ENCODE results near the gene ZNF600.
"Not testable (repeated sequence)": the region's sequence is repeated elsewhere in the genome, so short reads cannot be mapped to it uniquely, and the experiment has no call there.

Gene ZNF600

GRCh38 chr19:52786464-52787354 lies at the start of gene ZNF600:
Gene ZNF600, minus strand, starts transcription at chr19:52786791. Its CDS starts 7,903 bp downstream, at chr19:52778888.
- DNase-seq, result not testable (repeated sequence)

GRCh38 chr19:52834289-52834688 lies 47.7 kb upstream of the ZNF600 start:
- DNase-seq, result not testable (repeated sequence)

GRCh38 chr19:52833541-52833940 lies 47.0 kb upstream of the ZNF600 start:
- not testable (repeated sequence) for DNase-seq

GRCh38 chr19:52829866-52830265 lies 43.3 kb upstream of the ZNF600 start:
- DNase-seq, result not testable (repeated sequence)

- DNase-seq, result no peak
Measured at GRCh38 chr19:52825765-52826164, 39.2 kb upstream of the ZNF600 start.

- DNase-seq, result no peak
Measured at GRCh38 chr19:52823676-52824075, 37.1 kb upstream of the ZNF600 start.

GRCh38 chr19:52821204-52821960 lies 34.8 kb upstream of the ZNF600 start, which contains the start of gene ZNF28:
Gene ZNF28, minus strand, starts transcription at chr19:52821633. Its CDS starts 3,675 bp downstream, at chr19:52817958.
- DNase-seq, result peak; percentile 5

GRCh38 chr19:52820472-52821203 lies 34.0 kb upstream of the ZNF600 start:
- DNase-seq, result not testable (repeated sequence)

- no peak for DNase-seq
Measured at GRCh38 chr19:52809801-52810200, 23.2 kb upstream of the ZNF600 start.

GRCh38 chr19:52799950-52800640 lies 13.5 kb upstream of the ZNF600 start:
- not testable (repeated sequence) for DNase-seq

- no peak for DNase-seq
Measured at GRCh38 chr19:52789440-52789839, 2.8 kb upstream of the ZNF600 start.

GRCh38 chr19:52786078-52786463 lies 520 bp downstream of the ZNF600 start:
- DNase-seq, result no peak

- DNase-seq, result no peak
Measured at GRCh38 chr19:52785506-52785905, 1.1 kb downstream of the ZNF600 start.

GRCh38 chr19:52782864-52783263 lies 3.7 kb downstream of the ZNF600 start:
- DNase-seq, result not testable (repeated sequence)

- DNase-seq, result no peak
Measured at GRCh38 chr19:52778811-52779210, 7.8 kb downstream of the ZNF600 start.

- not testable (repeated sequence) for DNase-seq
Measured at GRCh38 chr19:52756447-52756846, 30.1 kb downstream of the ZNF600 start.

- DNase-seq, result no peak
Measured at GRCh38 chr19:52749780-52750179, 36.8 kb downstream of the ZNF600 start.

- no peak for DNase-seq
Measured at GRCh38 chr19:52748336-52748950, 38.1 kb downstream of the ZNF600 start.

GRCh38 chr19:52745919-52746318 lies 40.7 kb downstream of the ZNF600 start:
- DNase-seq, result peak; percentile 74

- no peak for DNase-seq
Measured at GRCh38 chr19:52743091-52743490, 43.5 kb downstream of the ZNF600 start.

- no peak for DNase-seq
Measured at GRCh38 chr19:52742516-52742915, 44.1 kb downstream of the ZNF600 start.

- DNase-seq, result no peak
Measured at GRCh38 chr19:52741951-52742485, 44.6 kb downstream of the ZNF600 start.
